GM19351 (cell line): ENCODE data around the gene AKAP13.
A peak's percentile ranks its signal among the peaks of the same experiment; 100 is the strongest.
"Not testable (repeated sequence)": the region's sequence is repeated elsewhere in the genome, so short reads cannot be mapped to it uniquely, and the experiment has no call there.

Experiments
- ATAC-seq: cut with Tn5 transposase; IDR thresholded peaks from one replicate; pipeline ENCODE4 v1.9.1; 2021; ENCODE audit warnings: mild to moderate bottlenecking, moderate library complexity; ENCODE audit not compliant: unreplicated experiment

AKAP13 gene

GRCh38 chr15:85794598-85795336 is 414.4 kb downstream of the AKAP13 start, which contains the start of gene KLHL25:
KLHL25 (minus strand) TSS chr15:85794925; CDS start chr15:85769810, 25,115 bp downstream.
- peak; percentile 97 for ATAC-seq

- ATAC-seq = no peak
Observed at GRCh38 chr15:85795337-85796305, 415.2 kb downstream of the AKAP13 start.

GRCh38 chr15:85796371-85796770 is 416.0 kb downstream of the AKAP13 start:
- not testable (repeated sequence) for ATAC-seq
